Hematopoietic multipotent progenitor cell treated with erythropoietin and hydrocortisone succinate and interleukin-3 and kit ligand, for 8 days (in vitro differentiated cells): ENCODE measurements around the gene ANKRD11.
"Not testable (repeated sequence)": the region's sequence is repeated elsewhere in the genome, so short reads cannot be mapped to it uniquely, and the experiment has no call there.

Experiments used
- DNase-seq: peaks from one replicate; pipeline ENCODE4 v3.0.0-alpha.2; 2015

Gene ANKRD11

GRCh38 chr16:89308391-89309333, 181.7 kb downstream of the ANKRD11 start:
- no peak for DNase-seq

GRCh38 chr16:89307421-89307805, 182.9 kb downstream of the ANKRD11 start:
- no peak for DNase-seq

GRCh38 chr16:89306457-89307420, 183.6 kb downstream of the ANKRD11 start:
- DNase-seq, result not testable (repeated sequence)

GRCh38 chr16:89304941-89305705, 185.2 kb downstream of the ANKRD11 start:
- DNase-seq, result no peak

- DNase-seq, result no peak
Measured at GRCh38 chr16:89304181-89304851, 186.0 kb downstream of the ANKRD11 start.

GRCh38 chr16:89303617-89304016, 186.7 kb downstream of the ANKRD11 start:
- DNase-seq, result no peak

GRCh38 chr16:89300976-89301360, 189.4 kb downstream of the ANKRD11 start:
- DNase-seq, result no peak

- DNase-seq, result no peak
Measured at GRCh38 chr16:89300311-89300975, 189.9 kb downstream of the ANKRD11 start.

GRCh38 chr16:89299357-89300111, 190.8 kb downstream of the ANKRD11 start:
- not testable (repeated sequence) for DNase-seq

GRCh38 chr16:89298623-89299225, 191.6 kb downstream of the ANKRD11 start:
- no peak for DNase-seq

- DNase-seq, result no peak
Measured at GRCh38 chr16:89297910-89298545, 192.3 kb downstream of the ANKRD11 start.

GRCh38 chr16:89297156-89297874, 193.0 kb downstream of the ANKRD11 start:
- no peak for DNase-seq

GRCh38 chr16:89295915-89296314, 194.4 kb downstream of the ANKRD11 start:
- no peak for DNase-seq

GRCh38 chr16:89295071-89295900, 195.1 kb downstream of the ANKRD11 start:
- DNase-seq, result no peak

- no peak for DNase-seq
Measured at GRCh38 chr16:89294486-89294885, 195.9 kb downstream of the ANKRD11 start.

- peak; percentile 25 for DNase-seq
Measured at GRCh38 chr16:89293276-89294143, 196.9 kb downstream of the ANKRD11 start.

GRCh38 chr16:89292443-89293078, 197.8 kb downstream of the ANKRD11 start:
- DNase-seq, result no peak
